ENCODE results near the gene ZNF266.

The ZNF266 gene

DNA sequence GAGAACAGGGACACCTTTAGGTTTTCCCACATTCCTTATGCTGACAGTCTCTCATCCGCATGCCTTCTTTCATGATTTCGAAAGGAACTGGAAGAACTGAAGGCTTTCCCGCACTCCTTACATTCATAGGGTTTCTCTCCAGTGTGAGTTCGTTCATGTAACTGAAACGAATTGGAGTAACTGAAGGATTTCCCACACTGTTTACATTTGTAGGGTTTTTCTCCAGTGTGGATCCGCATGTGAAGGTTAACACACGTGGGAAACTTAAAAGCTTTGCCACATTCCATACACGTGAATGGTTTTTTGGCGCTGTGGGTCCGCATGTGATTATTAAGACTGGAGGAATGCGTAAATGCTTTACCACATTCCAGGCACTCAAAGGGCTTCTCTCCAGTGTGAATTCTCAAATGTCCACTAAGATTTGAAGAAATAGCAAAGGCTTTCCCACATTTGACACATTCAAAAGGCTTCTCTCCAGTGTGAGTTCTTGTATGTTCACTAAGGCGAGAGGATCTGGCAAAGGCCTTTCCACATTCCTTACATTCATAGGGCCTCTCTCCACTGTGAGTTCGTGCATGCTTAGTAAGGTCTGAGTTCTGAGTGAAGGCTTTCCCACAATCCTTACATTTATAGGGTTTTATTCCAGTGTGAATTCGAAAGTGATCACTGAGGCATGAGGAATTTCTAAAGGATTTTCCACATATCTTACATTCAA, 22.0 kb downstream of the ZNF266 start:
- TF ChIP-seq, protein P1, sequence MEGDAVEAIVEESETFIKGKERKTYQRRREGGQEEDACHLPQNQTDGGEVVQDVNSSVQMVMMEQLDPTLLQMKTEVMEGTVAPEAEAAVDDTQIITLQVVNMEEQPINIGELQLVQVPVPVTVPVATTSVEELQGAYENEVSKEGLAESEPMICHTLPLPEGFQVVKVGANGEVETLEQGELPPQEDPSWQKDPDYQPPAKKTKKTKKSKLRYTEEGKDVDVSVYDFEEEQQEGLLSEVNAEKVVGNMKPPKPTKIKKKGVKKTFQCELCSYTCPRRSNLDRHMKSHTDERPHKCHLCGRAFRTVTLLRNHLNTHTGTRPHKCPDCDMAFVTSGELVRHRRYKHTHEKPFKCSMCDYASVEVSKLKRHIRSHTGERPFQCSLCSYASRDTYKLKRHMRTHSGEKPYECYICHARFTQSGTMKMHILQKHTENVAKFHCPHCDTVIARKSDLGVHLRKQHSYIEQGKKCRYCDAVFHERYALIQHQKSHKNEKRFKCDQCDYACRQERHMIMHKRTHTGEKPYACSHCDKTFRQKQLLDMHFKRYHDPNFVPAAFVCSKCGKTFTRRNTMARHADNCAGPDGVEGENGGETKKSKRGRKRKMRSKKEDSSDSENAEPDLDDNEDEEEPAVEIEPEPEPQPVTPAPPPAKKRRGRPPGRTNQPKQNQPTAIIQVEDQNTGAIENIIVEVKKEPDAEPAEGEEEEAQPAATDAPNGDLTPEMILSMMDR (IDR thresholded peaks at IDR 0.05; ENCODE audit: extremely low read depth, insufficient read depth, missing control alignments): no peak
- DNase-seq (ENCODE audit: low spot score): no peak
- in situ Hi-C loops (cut with MboI; ENCODE audit: low pct_unique_long_range_greater_than_20kb, low sequenced_read_pairs, unreplicated experiment): no loop called here

DNA sequence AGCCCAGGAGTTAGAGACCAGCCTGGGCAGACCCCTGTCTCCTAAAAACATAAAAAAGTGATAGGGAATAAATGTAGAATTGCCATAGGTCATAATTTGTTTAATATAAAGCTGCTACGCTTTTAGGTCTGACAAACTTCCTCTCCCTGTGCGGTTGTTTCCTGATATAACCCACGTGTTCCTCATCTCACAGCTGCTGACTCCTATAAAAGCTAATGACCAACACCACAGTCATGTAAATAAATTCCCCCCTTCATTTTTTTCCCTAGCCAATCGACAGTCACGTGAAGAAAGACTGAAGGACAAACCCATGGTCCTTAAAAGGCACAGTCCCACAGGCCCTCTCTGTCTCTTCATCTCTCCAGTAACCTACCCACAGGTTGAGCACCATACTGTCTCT, 27.5 kb downstream of the ZNF266 start:
- TF ChIP-seq, protein P1 (IDR thresholded peaks at IDR 0.05; ENCODE audit: extremely low read depth, insufficient read depth, missing control alignments): no peak
- DNase-seq (ENCODE audit: low spot score): no peak
- in situ Hi-C loops (cut with MboI; ENCODE audit: low pct_unique_long_range_greater_than_20kb, low sequenced_read_pairs, unreplicated experiment): no loop called here

DNA sequence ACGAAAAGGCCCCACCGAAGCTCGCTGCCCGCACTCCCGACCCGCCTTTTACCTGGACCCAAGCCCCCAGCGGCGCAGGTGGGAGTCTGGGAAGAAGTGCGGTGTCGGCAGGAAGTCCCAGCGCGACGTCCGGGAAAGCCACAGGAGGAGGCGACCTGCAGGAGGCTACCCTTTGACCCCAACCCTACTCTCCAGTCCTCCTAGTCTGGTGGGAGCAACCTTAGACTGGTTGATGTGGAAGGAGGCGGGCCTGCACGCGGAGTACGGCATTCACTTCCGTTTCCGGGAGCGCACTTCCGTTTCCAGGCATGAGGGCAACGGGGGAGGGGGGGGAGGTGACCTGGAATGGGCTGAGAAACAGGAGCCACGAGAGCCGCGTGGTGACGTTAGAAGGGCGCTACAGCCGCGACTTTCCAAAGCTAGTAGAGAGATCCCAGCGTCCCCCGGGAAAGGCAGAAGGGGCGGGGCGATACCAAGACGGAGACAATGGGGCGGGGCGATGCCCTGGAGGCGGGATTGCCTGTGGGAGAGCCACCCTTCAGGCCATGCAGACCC, 28.5 kb downstream of the ZNF266 start:
- in situ Hi-C loops (cut with MboI; ENCODE audit: low pct_unique_long_range_greater_than_20kb, low sequenced_read_pairs, unreplicated experiment): no loop called here
- DNase-seq (ENCODE audit: low spot score): peak; percentile 60
- TF ChIP-seq, protein P1 (IDR thresholded peaks at IDR 0.05; ENCODE audit: extremely low read depth, insufficient read depth, missing control alignments): no peak

DNA sequence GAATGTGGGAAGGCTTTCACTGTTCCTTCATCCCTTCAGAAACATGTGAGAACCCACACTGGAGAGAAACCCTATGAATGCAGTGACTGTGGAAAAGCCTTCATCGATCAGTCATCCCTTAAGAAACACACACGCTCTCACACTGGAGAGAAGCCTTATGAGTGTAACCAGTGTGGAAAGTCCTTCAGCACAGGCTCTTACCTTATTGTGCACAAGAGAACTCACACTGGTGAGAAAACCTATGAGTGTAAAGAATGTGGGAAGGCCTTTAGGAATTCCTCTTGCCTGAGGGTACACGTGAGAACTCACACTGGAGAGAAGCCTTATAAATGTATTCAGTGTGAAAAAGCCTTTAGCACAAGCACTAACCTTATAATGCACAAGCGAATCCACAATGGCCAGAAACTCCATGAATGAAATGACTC, 54.0 kb downstream of the ZNF266 start:
- DNase-seq (ENCODE audit: low spot score): no peak
- TF ChIP-seq, protein P1 (IDR thresholded peaks at IDR 0.05; ENCODE audit: extremely low read depth, insufficient read depth, missing control alignments): no peak
- in situ Hi-C loops (cut with MboI; ENCODE audit: low pct_unique_long_range_greater_than_20kb, low sequenced_read_pairs, unreplicated experiment): no loop called here

DNA sequence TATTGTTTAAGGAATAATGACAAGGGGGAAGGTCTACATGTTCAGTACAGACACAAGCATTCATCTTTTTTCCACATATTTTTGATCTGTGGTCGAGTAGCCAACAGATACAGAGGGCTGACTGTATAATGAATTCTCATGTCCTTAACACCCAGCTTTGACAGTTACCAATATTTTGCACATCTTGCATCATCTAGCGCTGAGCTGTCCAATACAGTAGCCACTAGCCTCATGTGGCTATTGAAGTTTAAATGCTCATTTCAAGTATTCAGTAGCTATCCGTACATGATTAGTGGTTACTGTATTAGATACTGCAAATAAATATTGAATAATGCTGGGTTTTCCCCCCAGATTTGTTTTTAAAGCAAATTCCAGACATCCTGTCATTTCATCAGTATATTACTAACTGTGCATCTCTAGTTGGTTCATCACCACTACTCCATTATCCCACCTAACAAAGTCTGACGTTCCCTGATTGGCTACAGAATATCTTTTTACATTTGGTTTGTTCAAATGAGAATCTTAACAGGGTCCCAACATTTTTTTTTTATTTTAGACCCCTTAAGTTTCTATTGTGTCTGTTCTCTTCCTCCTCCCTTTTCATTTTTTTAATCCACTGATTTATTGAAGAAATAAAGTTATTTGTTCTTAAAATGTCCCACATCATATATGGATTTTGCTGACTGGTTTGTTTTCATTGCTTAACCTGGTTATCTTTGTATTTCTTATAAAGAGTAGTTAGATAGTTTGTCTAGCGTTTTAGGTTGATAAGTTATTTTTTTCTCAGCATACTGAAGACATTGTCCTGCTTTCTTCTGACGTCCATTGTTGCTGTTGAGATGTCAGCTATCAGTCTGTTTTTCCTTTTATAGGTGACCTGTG, 64.4 kb downstream of the ZNF266 start:
- in situ Hi-C loops (cut with MboI; ENCODE audit: low pct_unique_long_range_greater_than_20kb, low sequenced_read_pairs, unreplicated experiment): no loop called here
- TF ChIP-seq, protein P1 (IDR thresholded peaks at IDR 0.05; ENCODE audit: extremely low read depth, insufficient read depth, missing control alignments): no peak
- DNase-seq (ENCODE audit: low spot score): no peak

DNA sequence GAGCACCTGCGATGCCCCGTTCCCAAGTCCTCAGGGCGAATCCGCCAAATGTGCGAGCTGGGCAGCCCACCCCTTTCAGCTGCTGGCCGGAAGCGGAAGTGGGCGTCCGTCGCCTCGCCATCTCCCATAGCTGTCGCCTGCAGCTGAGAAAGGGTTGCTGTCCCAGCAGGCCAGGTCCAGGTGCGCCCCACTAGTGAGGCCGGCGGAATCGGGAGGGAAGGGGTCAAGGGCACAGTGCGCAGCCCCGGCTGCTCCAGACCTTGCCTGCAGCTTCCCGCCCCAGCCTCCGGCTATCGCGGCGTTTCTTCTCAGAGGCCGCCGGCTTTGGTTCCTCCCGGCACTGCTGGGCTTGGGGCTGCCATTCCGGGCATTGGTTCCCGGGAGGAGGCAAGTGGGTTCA, 72.5 kb downstream of the ZNF266 start, which contains the start of gene ZNF177:
TSS of gene ZNF177 (plus strand) at position 109 of the 400 bp plus-strand sequence. CDS start 15,299 bp downstream, outside the sequence.
- in situ Hi-C loops (cut with MboI; ENCODE audit: low pct_unique_long_range_greater_than_20kb, low sequenced_read_pairs, unreplicated experiment): no loop called here
- TF ChIP-seq, protein P1 (IDR thresholded peaks at IDR 0.05; ENCODE audit: extremely low read depth, insufficient read depth, missing control alignments): no peak
- no peak for DNase-seq (ENCODE audit: low spot score)
